ENCODE results near the gene TMEM61.

GRCh38 chr1:54980528-54981241 lies at the start of gene TMEM61:
- no peak for TF ChIP-seq EP300 (IDR thresholded peaks at IDR 0.05)
- TF ChIP-seq CTCF (IDR thresholded peaks at IDR 0.05): no peak
- TF ChIP-seq POLR2AphosphoS5 (IDR thresholded peaks at IDR 0.05): no peak

Measured in upper lobe of left lung (tissue), 4 donors.